H1 (cell line): ENCODE measurements around the gene ZC3H7B. TPM values are rescaled to one million over a fixed set of nuclear protein-coding genes. Genes with fewer than 3 reads are reported as not detected.

Experiments
- CTCF ChIA-PET: fragments of 300-600 bp; sonication (Branson Sonifier 250); formaldehyde crosslinking; loops from one replicate; lab custom pipeline; 2021; ENCODE audit not compliant: partially characterized antibody; lab: Charles Lee
- POLR2A ChIA-PET: fragments of 300-600 bp; sonication (Branson Sonifier 250); formaldehyde crosslinking; loops from one replicate; lab custom pipeline; 2021; ENCODE audit warnings: inconsistent platforms; ENCODE audit not compliant: partially characterized antibody; lab: Charles Lee
- DNase-seq, 2 experiments: peaks; one replicate each; pipeline versions ENCODE4 v3.0.0 to v3.0.0-alpha.2; 2010 to 2022; ENCODE audit warnings: low spot score in 2 of 2, low read depth in 1 of 2, mixed read lengths in 1 of 2
- FAIRE-seq: peaks from 2 replicates; lab custom pipeline; 2011; peaks lifted over from hg19 to GRCh38; lab: Jason Lieb, UNC
- H2AFZ ChIP-seq: 2 replicates; pipeline ENCODE4 v1.8.1; 2012; ENCODE audit warnings: low read length, inconsistent platforms
- H2AK5ac ChIP-seq: 2 replicates; pipeline ENCODE4 v1.6.1; 2013; ENCODE audit warnings: low read depth, low read length
- H2BK120ac ChIP-seq: replicated peaks from 2 replicates; pipeline ENCODE3; 2013; ENCODE audit warnings: low read depth, low read length, inconsistent platforms
- H2BK12ac ChIP-seq: 2 replicates; pipeline ENCODE4 v1.6.1; 2013; ENCODE audit warnings: low read depth, low read length
- H2BK15ac ChIP-seq: 2 replicates; pipeline ENCODE4 v1.6.1; 2013; ENCODE audit warnings: low read length
- H2BK20ac ChIP-seq: 2 replicates; pipeline ENCODE4 v1.6.1; 2013; ENCODE audit warnings: low read length
- H2BK5ac ChIP-seq: 2 replicates; pipeline ENCODE4 v1.6.1; 2013; ENCODE audit warnings: low read depth, low read length
- H3K14ac ChIP-seq: 2 replicates; pipeline ENCODE4 v1.6.1; 2013; ENCODE audit warnings: inconsistent platforms; ENCODE audit not compliant: insufficient read length
- H3K18ac ChIP-seq: 2 replicates; pipeline ENCODE4 v1.6.1; 2013; ENCODE audit warnings: low read length; ENCODE audit errors: extremely low read depth
- H3K23ac ChIP-seq: 2 replicates; pipeline ENCODE4 v1.6.1; 2013; ENCODE audit warnings: inconsistent platforms; ENCODE audit not compliant: insufficient read length
- H3K23me2 ChIP-seq: 2 replicates; pipeline ENCODE4 v1.6.1; 2013; ENCODE audit warnings: low read depth, low read length
- H3K27ac ChIP-seq: 2 replicates; pipeline ENCODE4 v1.6.1; 2011; ENCODE audit warnings: low read depth, low read length, inconsistent platforms
- H3K27me3 ChIP-seq, 4 experiments: replicated peaks in 1 of 4; 1 replicate in 1 of 4; 2 replicates in 3 of 4; pipeline versions ENCODE4 v1.6.1 to v1.8.1; 2011 to 2013; ENCODE audit warnings: low read length in 3 of 4, mild to moderate bottlenecking in 3 of 4, inconsistent platforms in 2 of 4, mixed read lengths in 2 of 4, moderate library complexity in 1 of 4; ENCODE audit not compliant: control insufficient read depth in 3 of 4, insufficient read depth in 3 of 4; ENCODE audit errors: extremely low read depth in 1 of 4
- H3K36me3 ChIP-seq, 4 experiments: 2 replicates each; pipeline versions ENCODE4 v1.6.1 to v1.8.1; 2011 to 2013; ENCODE audit warnings: mild to moderate bottlenecking in 4 of 4, low read length in 3 of 4, moderate library complexity in 2 of 4, control low read depth in 1 of 4, inconsistent platforms in 1 of 4; ENCODE audit not compliant: insufficient read depth in 4 of 4, control insufficient read depth in 2 of 4
- H3K4ac ChIP-seq: replicated peaks from 2 replicates; pipeline ENCODE3; 2013; ENCODE audit warnings: low read length, low read depth, mixed read lengths, inconsistent platforms; ENCODE audit not compliant: insufficient read length
- H3K4me1 ChIP-seq, 4 experiments: replicated peaks in 1 of 4; 1 replicate in 1 of 4; 2 replicates in 3 of 4; pipeline versions ENCODE4 v1.6.1 to v1.8.1; 2011 to 2013; ENCODE audit warnings: low read length in 3 of 4, inconsistent platforms in 2 of 4, mixed read lengths in 1 of 4; ENCODE audit not compliant: insufficient read depth in 4 of 4, control insufficient read depth in 3 of 4
- H3K4me2 ChIP-seq, 2 experiments: 2 replicates each; pipeline versions ENCODE4 v1.6.1 to v1.8.1; 2011 to 2013; ENCODE audit warnings: low read depth in 2 of 2, low read length in 2 of 2, control low read depth in 1 of 2, inconsistent platforms in 1 of 2, mild to moderate bottlenecking in 1 of 2; ENCODE audit not compliant: insufficient read depth in 1 of 2
- H3K4me3 ChIP-seq, 4 experiments: fragments of 200-600, 300-600 bp in 1 of 4; sonication (generic), shearing (Covaris generic), sonication (Bioruptor Twin) in 1 of 4; 2 replicates each; pipeline versions ENCODE4 v1.5.1 to v1.8.1; 2011 to 2016; ENCODE audit warnings: low read length in 4 of 4, low read depth in 3 of 4, control low read depth in 2 of 4, inconsistent platforms in 2 of 4, mild to moderate bottlenecking in 2 of 4, mixed read lengths in 1 of 4, moderate library complexity in 1 of 4; ENCODE audit not compliant: insufficient read depth in 2 of 4; ENCODE audit errors: extremely low read depth in 1 of 4
- H3K56ac ChIP-seq: replicated peaks from 2 replicates; pipeline ENCODE3; 2013; ENCODE audit warnings: low read depth, mild to moderate bottlenecking, mixed read lengths, low read length, inconsistent platforms; ENCODE audit not compliant: insufficient read length
- H3K79me1 ChIP-seq: 2 replicates; pipeline ENCODE4 v1.6.1; 2013; ENCODE audit warnings: low read depth, low read length, control low read depth
- H3K79me2 ChIP-seq, 2 experiments: 2 replicates each; pipeline versions ENCODE4 v1.6.1 to v1.8.1; 2012 to 2013; ENCODE audit warnings: low read length in 2 of 2, mild to moderate bottlenecking in 2 of 2, inconsistent platforms in 1 of 2; ENCODE audit not compliant: insufficient read depth in 2 of 2, control insufficient read depth in 1 of 2
- H3K9ac ChIP-seq, 4 experiments: replicated peaks in 1 of 4; 1 replicate in 1 of 4; 2 replicates in 3 of 4; pipeline versions ENCODE4 v1.6.1 to v1.8.1; 2011 to 2013; ENCODE audit warnings: low read depth in 3 of 4, low read length in 3 of 4, control low read depth in 2 of 4, mild to moderate bottlenecking in 2 of 4, moderate library complexity in 2 of 4, inconsistent platforms in 1 of 4; ENCODE audit errors: extremely low read depth in 1 of 4
- H3K9me3 ChIP-seq, 2 experiments: 2 replicates each; pipeline versions ENCODE4 v1.6.1 to v1.8.1; 2012 to 2013; ENCODE audit warnings: mild to moderate bottlenecking in 2 of 2, moderate library complexity in 2 of 2, control low read depth in 1 of 2, inconsistent platforms in 1 of 2, low read depth in 1 of 2, low read length in 1 of 2, mixed read lengths in 1 of 2; ENCODE audit not compliant: insufficient read depth in 2 of 2
- H4K20me1 ChIP-seq, 2 experiments: replicated peaks in 1 of 2; 2 replicates each; pipeline versions ENCODE3 to v1.8.1; 2011 to 2013; ENCODE audit warnings: inconsistent platforms in 2 of 2, low read length in 2 of 2, mild to moderate bottlenecking in 1 of 2; ENCODE audit not compliant: insufficient read depth in 2 of 2, control insufficient read depth in 1 of 2
- H4K5ac ChIP-seq: 2 replicates; pipeline ENCODE4 v1.6.1; 2013; ENCODE audit warnings: low read length, low read depth, mixed read lengths, inconsistent platforms; ENCODE audit not compliant: insufficient read length
- H4K8ac ChIP-seq: 2 replicates; pipeline ENCODE4 v1.8.0; 2013; ENCODE audit warnings: mild to moderate bottlenecking, moderate library complexity, low read length, inconsistent platforms; ENCODE audit not compliant: insufficient read depth; ENCODE audit errors: extremely low read depth
- H4K91ac ChIP-seq: replicated peaks from 2 replicates; pipeline ENCODE3; 2013; ENCODE audit warnings: low read length, mixed read lengths, inconsistent platforms; ENCODE audit not compliant: insufficient read length
- CHD2 ChIP-seq: IDR thresholded peaks from 2 replicates; pipeline ENCODE4 v1.6.1; 2012; ENCODE audit warnings: low read length, improper control_type of control experiment
- NRF1 ChIP-seq: IDR thresholded peaks from 2 replicates; pipeline ENCODE4 v1.6.1; 2011; ENCODE audit warnings: mild to moderate bottlenecking, low read depth, low read length, improper control_type of control experiment
- RFX5 ChIP-seq: IDR thresholded peaks from 2 replicates; pipeline ENCODE4 v1.6.1; 2011; ENCODE audit warnings: low read depth, low read length, improper control_type of control experiment, borderline replicate concordance
- WGBS, 2 experiments: shearing (Covaris generic) in 1 of 2; methylation state at CpG; one replicate each; pipeline versions ENCODE4 v1.1.6 to v1.1.7; 2013 to 2015; ENCODE audit warnings: low lambda C conversion rate in 2 of 2, mixed read lengths in 2 of 2, inconsistent platforms in 1 of 2, low coverage in 1 of 2, missing lambda C conversion rate in 1 of 2; ENCODE audit not compliant: insufficient replicate concordance in 2 of 2, insufficient coverage in 1 of 2, insufficient read length in 1 of 2; ENCODE audit errors: extremely low coverage in 1 of 2, missing lambda C conversion rate in 1 of 2; 5-methylcytosine and 5-hydroxymethylcytosine counted together
- polyA plus RNA-seq, 7 experiments: library from polyadenylated mRNA; depleted of rRNA in 3 of 7; stranded (reverse) in 5 of 7; unstranded in 2 of 7; fragments of >200 nt in 5 of 7; fragments of 200-250 nt in 2 of 7; gene quantifications; 1 replicate in 5 of 7; 2 replicates in 1 of 7; 4 replicates in 1 of 7; pipeline versions ENCODE4 v1.2.1 to v1.2.3, GENCODE V29; 2011 to 2013; ENCODE audit warnings: missing spikeins in 2 of 7, mixed read lengths in 2 of 7
- total RNA-seq: library from RNA; stranded (reverse); fragmentation: NEBNext Ultra II Directional; extraction: Animal tissue kit (Norgen Biotek cat#: 25700); gene quantifications from 2 replicates; pipeline ENCODE4 v1.2.1, GENCODE V29; 2021

The ZC3H7B gene
- total and polyA plus RNA-seq, 2 of the 8 experiments (the other 6 are each of a cell fraction or from before 2014, with no cell fraction given): 35.5 to 78.6 TPM

- Histone ChIP-seq H3K4ac (no peak overlapping the region), H3K4me3 (no peak overlapping the region), H3K79me2 (peaks cover 6 to 45% of the 10 kb centered on the region in 2 experiments; a peak in 3 of 4 replicates), H3K27ac (no peak overlapping the region), H2AK5ac (no peak overlapping the region), H2BK15ac (no peak overlapping the region), H2BK20ac (no peak overlapping the region), H2BK120ac (no peak overlapping the region), H3K4me1 (peaks cover 0 to 5% (median 0%) of the 10 kb centered on the region in 4 experiments; a peak in 2 of 7 replicates), H3K27me3 (no peaks in the 10 kb centered on the region), H3K36me3 (peaks cover 25 to 81% (median 42%) of the 10 kb centered on the region in 4 experiments), H2BK5ac (0 out of 2 replicates have a peak overlapping the region, but pooled peaks have one; percentile 48), H3K79me1 (peaks cover 10% of the 10 kb centered on the region; the same call in 1 of the 2 replicates), H3K14ac (no peak overlapping the region), H3K18ac (no peak overlapping the region)
- POLR2A ChIA-PET: interaction anchor here (1.0 to 3.2 kb wide), 8 partner anchors 9 to 188 kb away, joined by 3 to 24 read pairs (median 3); partner anchors contain the start of genes ACO2 and PHF5A
- DNase-seq (no peak), FAIRE-seq (no peak)
- no peak for TF ChIP-seq RFX5
- no peak for TF ChIP-seq CHD2
- no peak for TF ChIP-seq NRF1
- TF ChIP-seq, all 59 proteins: peak for 0
- H3K9me3 ChIP-seq: no peaks in the 10 kb centered on the region
- no peak overlapping the region for H4K5ac ChIP-seq
- H4K91ac ChIP-seq: no peak overlapping the region
- peaks cover 3% of the 10 kb centered on the region; the same call in 1 of the 2 replicates for H3K23me2 ChIP-seq
- H3K56ac ChIP-seq: no peak overlapping the region
- no peak overlapping the region for H2AFZ ChIP-seq
- CTCF ChIA-PET: interaction anchor here (1.0 to 2.0 kb wide), 4 partner anchors 10 to 46 kb away, joined by 3 to 7 read pairs (median 4); no protein-coding TSS in a partner anchor
- WGBS, 2 experiments: 92% methylated on average over 2 of the region's 2 CpGs; no CpG with 5 or more reads in 1 of the 2 experiments
- no peak overlapping the region for H3K4me2 ChIP-seq
- H4K8ac ChIP-seq: no peak overlapping the region; the same call in 1 of the 2 replicates
- H3K23ac ChIP-seq: no peak overlapping the region
- peaks cover 4 to 16% of the 10 kb centered on the region in 2 experiments for H4K20me1 ChIP-seq
- no peak overlapping the region for H2BK12ac ChIP-seq
- no peak overlapping the region for H3K9ac ChIP-seq
These were observed 20.5 kb upstream of the ZC3H7B start for GRCh38 chr22:41280854-41281253.
